Measurements from ENCODE around the gene EPHX1. TPM values are rescaled to one million over a fixed set of nuclear protein-coding genes. Genes with fewer than 3 reads are reported as not detected.

The EPHX1 gene
- total and polyA plus RNA-seq, 2 of the 8 experiments (the other 6 are each of a cell fraction or from before 2014, with no cell fraction given) = 45.3 to 79.1 TPM

DNA sequence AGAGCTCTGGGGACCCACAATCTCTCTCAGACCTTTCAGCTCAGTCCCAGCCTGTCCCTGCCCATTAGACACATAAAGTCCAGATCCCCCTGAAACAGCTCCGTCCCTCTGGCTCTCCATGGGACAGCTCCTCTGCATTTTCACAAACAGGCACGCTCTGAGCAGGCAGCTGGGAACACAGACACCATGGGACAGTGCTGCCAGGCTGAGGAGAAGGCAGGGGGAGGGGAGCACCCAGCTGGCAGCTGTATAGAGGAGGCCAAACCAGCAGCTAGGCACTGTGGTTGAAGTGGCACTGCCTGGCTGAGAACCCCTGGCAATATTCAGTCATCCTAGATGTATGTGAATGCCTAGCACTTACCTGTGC, 70.3 kb downstream of the EPHX1 start (continued):
- TF ChIP-seq, protein P1, sequence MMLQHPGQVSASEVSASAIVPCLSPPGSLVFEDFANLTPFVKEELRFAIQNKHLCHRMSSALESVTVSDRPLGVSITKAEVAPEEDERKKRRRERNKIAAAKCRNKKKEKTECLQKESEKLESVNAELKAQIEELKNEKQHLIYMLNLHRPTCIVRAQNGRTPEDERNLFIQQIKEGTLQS (IDR thresholded peaks at IDR 0.05; ENCODE audit: insufficient read depth, low read depth, low read length) = no peak
- no peak for TF ChIP-seq SIRT6 (IDR thresholded peaks at IDR 0.05; ENCODE audit: low read length)
